Calu3 (cell line): ENCODE data around the gene MYOM1. TPM values are rescaled to one million over a fixed set of nuclear protein-coding genes. Genes with fewer than 3 reads are reported as not detected.

Experiments
- BruUV-seq: library from RNA; stranded (reverse); fragments of 400-500 nt; replicated peaks from 2 replicates; lab custom pipeline; 2021; lab: Mats Ljungman, UMichigan
- CTCF ChIA-PET: fragments of 300-600 bp; sonication (Branson Sonifier 250); formaldehyde crosslinking; loops from one replicate; lab custom pipeline; 2022; ENCODE audit warnings: antibody characterized with exemption; lab: Charles Lee
- DNase-seq: peaks from one replicate; pipeline ENCODE4 v3.0.0; 2022
- H3K27ac Mint-ChIP-seq: one replicate; pipeline ENCODE4 v1.8.0; 2022; ENCODE audit warnings: mixed read lengths; ENCODE audit not compliant: unreplicated experiment
- H3K27me3 Mint-ChIP-seq: one replicate; pipeline ENCODE4 v1.8.0; 2022; ENCODE audit warnings: mixed read lengths; ENCODE audit not compliant: unreplicated experiment
- H3K36me3 Mint-ChIP-seq: one replicate; pipeline ENCODE4 v1.8.0; 2022; ENCODE audit warnings: mild to moderate bottlenecking, moderate library complexity, mixed read lengths; ENCODE audit not compliant: insufficient read depth, unreplicated experiment
- H3K4me1 Mint-ChIP-seq: one replicate; pipeline ENCODE4 v1.8.0; 2022; ENCODE audit warnings: mild to moderate bottlenecking, low read depth, mixed read lengths; ENCODE audit not compliant: unreplicated experiment
- H3K4me3 Mint-ChIP-seq: one replicate; pipeline ENCODE4 v1.8.0; 2022; ENCODE audit warnings: mild to moderate bottlenecking, low read depth, moderate library complexity, mixed read lengths; ENCODE audit not compliant: unreplicated experiment
- H3K9me3 Mint-ChIP-seq: one replicate; pipeline ENCODE4 v1.8.0; 2022; ENCODE audit warnings: low read depth, mixed read lengths; ENCODE audit not compliant: unreplicated experiment
- intact Hi-C: fragments of 100-400 bp; cut with micrococcal nuclease; formaldehyde crosslinking; loops from one replicate; pipeline ENCODE4 v1.10.0; 2022; ENCODE audit not compliant: unreplicated experiment
- total RNA-seq: library from RNA; stranded (reverse); gene quantifications from 2 replicates; pipeline ENCODE4 v1.2.3, GENCODE V29; 2022
- TF ChIP-seq, protein P1 (sequence below): fragments of 200-600 bp; IDR thresholded peaks from one replicate; pipeline ENCODE4 v1.8.0; 2022; ENCODE audit warnings: antibody characterized with exemption; ENCODE audit not compliant: unreplicated experiment

The MYOM1 gene
- total RNA-seq, 1 experiment from 2014 or later, result 16.5 TPM

DNA sequence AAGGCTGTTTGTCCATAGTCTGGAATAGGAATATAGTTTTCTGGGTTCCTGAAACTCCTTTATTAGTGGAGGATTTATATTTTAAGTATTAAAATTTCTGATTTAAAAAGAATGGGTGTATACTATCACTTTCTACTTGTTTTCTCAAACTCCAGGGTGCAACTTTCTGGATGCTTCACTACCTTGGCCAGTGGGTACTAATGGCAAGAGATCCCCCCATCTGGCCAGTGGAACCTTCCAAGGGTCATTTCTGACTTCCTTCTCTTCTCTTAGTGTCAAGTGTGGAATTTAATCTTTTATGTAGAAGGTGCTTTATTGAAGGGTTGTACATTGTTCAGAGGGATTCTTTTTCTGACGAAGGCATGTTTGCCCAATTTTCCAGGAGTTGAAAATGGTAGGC, 120.4 kb downstream of the MYOM1 start:
- Mint-ChIP-seq H3K27ac (no peak overlapping the region), H3K27me3 (no peaks in the 10 kb centered on the region), H3K4me1 (peaks cover 21% of the 10 kb centered on the region), H3K4me3 (no peak overlapping the region), H3K9me3 (no peaks in the 10 kb centered on the region), H3K36me3 (peaks cover 5% of the 10 kb centered on the region)
- TF ChIP-seq, protein P1, sequence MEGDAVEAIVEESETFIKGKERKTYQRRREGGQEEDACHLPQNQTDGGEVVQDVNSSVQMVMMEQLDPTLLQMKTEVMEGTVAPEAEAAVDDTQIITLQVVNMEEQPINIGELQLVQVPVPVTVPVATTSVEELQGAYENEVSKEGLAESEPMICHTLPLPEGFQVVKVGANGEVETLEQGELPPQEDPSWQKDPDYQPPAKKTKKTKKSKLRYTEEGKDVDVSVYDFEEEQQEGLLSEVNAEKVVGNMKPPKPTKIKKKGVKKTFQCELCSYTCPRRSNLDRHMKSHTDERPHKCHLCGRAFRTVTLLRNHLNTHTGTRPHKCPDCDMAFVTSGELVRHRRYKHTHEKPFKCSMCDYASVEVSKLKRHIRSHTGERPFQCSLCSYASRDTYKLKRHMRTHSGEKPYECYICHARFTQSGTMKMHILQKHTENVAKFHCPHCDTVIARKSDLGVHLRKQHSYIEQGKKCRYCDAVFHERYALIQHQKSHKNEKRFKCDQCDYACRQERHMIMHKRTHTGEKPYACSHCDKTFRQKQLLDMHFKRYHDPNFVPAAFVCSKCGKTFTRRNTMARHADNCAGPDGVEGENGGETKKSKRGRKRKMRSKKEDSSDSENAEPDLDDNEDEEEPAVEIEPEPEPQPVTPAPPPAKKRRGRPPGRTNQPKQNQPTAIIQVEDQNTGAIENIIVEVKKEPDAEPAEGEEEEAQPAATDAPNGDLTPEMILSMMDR, result no peak
- CTCF ChIA-PET, result no interaction called here
- BruUV-seq, result no TSS peak
- no peak for DNase-seq
- intact Hi-C loops, result no loop called here

DNA sequence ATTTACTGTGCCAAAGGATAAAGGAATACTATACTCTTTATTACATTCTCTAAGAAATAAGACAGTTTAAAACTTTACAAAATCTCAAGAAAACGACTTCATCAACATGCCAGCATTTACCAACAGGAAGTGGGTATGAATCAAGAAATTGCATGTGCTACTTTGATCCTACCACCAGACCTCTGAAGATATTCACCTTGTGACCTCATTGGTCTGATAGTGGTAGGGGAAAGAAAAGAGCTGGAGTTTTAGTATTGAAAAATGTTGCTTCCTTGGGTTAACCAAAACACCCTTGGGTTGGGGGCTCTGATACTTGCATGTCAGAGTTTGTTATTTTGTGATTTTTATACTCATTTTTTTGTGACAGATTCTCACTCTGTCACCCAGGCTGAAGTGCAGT, 122.7 kb downstream of the MYOM1 start:
- CTCF ChIA-PET, result interaction anchor here (0.5 to 0.7 kb wide), 2 partner anchors 29 to 674 kb away, joined by 4 to 6 read pairs; no protein-coding TSS in a partner anchor
- Mint-ChIP-seq H3K36me3 (peaks cover 5% of the 10 kb centered on the region), H3K27me3 (no peaks in the 10 kb centered on the region), H3K27ac (no peak overlapping the region), H3K4me1 (peaks cover 8% of the 10 kb centered on the region), H3K9me3 (no peaks in the 10 kb centered on the region), H3K4me3 (no peak overlapping the region)
- intact Hi-C loops, result no loop called here
- TF ChIP-seq, protein P1, result no peak
- BruUV-seq, result no TSS peak
- DNase-seq, result no peak

DNA sequence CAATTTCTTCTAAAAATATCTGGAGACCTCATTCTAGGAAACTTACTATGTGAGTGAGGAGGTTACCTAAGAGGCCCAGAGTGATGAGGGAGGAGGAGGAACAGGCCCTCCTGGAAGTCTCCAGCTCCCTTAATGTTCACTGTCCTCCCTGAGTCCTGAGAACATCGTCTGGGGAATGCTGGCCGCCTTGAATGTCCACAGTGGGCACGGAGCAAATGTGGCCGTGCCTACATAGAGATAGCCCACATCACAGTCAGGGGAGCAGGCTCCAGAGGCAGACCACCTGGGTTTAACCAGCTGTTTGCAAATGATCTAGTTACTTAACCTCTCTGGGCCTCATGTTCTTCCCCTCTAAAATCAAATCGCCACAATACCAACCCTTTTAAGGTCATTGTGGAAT, 123.8 kb downstream of the MYOM1 start:
- CTCF ChIA-PET, result no interaction called here
- no peaks in the 10 kb centered on the region for H3K9me3 Mint-ChIP-seq
- H3K4me3 Mint-ChIP-seq, result no peak overlapping the region
- TF ChIP-seq, protein P1, result no peak
- BruUV-seq, result no TSS peak
- peaks cover 6% of the 10 kb centered on the region for H3K4me1 Mint-ChIP-seq
- H3K27me3 Mint-ChIP-seq, result no peaks in the 10 kb centered on the region
- no peak overlapping the region for H3K27ac Mint-ChIP-seq
- intact Hi-C loops, result no loop called here
- peaks cover 4% of the 10 kb centered on the region for H3K36me3 Mint-ChIP-seq
- DNase-seq, result no peak

DNA sequence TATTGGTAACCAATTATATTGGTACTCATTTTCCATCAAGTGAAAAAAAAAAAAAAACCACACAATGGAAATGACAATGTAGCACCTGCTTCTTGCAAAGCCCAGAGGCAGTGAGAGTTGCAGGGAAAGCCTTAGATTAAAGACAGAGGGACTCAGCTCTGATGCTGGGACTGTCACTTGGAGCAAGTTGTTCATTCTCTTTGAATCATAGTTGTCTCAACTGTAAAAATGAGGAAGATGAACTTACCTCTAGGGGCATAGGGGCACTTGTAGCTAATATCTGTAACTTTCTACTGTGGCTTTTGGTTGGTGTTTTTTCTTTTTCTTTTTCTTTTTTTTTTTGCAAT, 125.5 kb downstream of the MYOM1 start:
- no peaks in the 10 kb centered on the region for H3K36me3 Mint-ChIP-seq
- BruUV-seq, result no TSS peak
- CTCF ChIA-PET, result no interaction called here
- intact Hi-C loops, result no loop called here
- H3K27ac Mint-ChIP-seq, result no peak overlapping the region
- no peak for DNase-seq
- TF ChIP-seq, protein P1, result no peak
- no peaks in the 10 kb centered on the region for H3K4me1 Mint-ChIP-seq
- H3K4me3 Mint-ChIP-seq, result no peak overlapping the region
- no peaks in the 10 kb centered on the region for H3K9me3 Mint-ChIP-seq
- H3K27me3 Mint-ChIP-seq, result no peaks in the 10 kb centered on the region
